K562 (cell line): Measurements from ENCODE around the gene FAM120AOS. TPM values are rescaled to one million over a fixed set of nuclear protein-coding genes. Genes with fewer than 3 reads are reported as not detected.
A peak's percentile ranks its signal among the peaks of the same experiment; 100 is the strongest.

Experiments used
- ATAC-seq: fragments of 200-7000 bp; cut with Tn5 transposase; 3 replicates; pipeline ENCODE4 v1.9.1; 2020; ENCODE audit warnings: moderate library complexity
- BruUV-seq: library from RNA; stranded (reverse); fragments of 400-500 nt; replicated peaks from 2 replicates; lab custom pipeline; 2021; lab: Mats Ljungman, UMichigan
- CTCF ChIA-PET: fragments of 300-600 bp; formaldehyde crosslinking; extraction: SDS; loops from one replicate; lab custom pipeline; 2021; ENCODE audit warnings: low intra/inter-chr PET ratio; lab: Yijun Ruan, JAX
- POLR2A ChIA-PET: fragments of 300-600, 350-650 bp; sonication (Branson Sonifier 250); formaldehyde crosslinking; extraction: SDS; loops from one replicate; lab custom pipeline; 2021; ENCODE audit warnings: antibody characterized with exemption, inconsistent platforms; lab: Yijun Ruan, JAX
- DNase-seq, 4 experiments: peaks; one replicate each; pipeline versions ENCODE4 v3.0.0 to v3.0.0-alpha.2; 2011 to 2018; ENCODE audit warnings: low spot score in 3 of 4, mixed read lengths in 3 of 4; ENCODE audit errors: extremely low read depth in 1 of 4
- FAIRE-seq: peaks from 2 replicates; lab custom pipeline; 2011; peaks lifted over from hg19 to GRCh38; lab: Jason Lieb, UNC
- H2AFZ ChIP-seq: 2 replicates; pipeline ENCODE4 v1.6.0; 2011; ENCODE audit warnings: low read depth, low read length, control low read depth, inconsistent platforms
- H3K27ac ChIP-seq: fragments of 200-600 bp; 3 replicates; pipeline ENCODE4 v1.8.0; 2011; ENCODE audit warnings: low read depth, mild to moderate bottlenecking, control low read depth, inconsistent platforms, low read length, moderate library complexity, mixed read lengths; ENCODE audit errors: extremely low read depth
- H3K27me3 ChIP-seq, 2 experiments: fragments of 300-600 bp in 1 of 2; 2 replicates in 1 of 2; 3 replicates in 1 of 2; pipeline versions ENCODE4 v1.6.0 to v1.8.0; 2011; ENCODE audit warnings: inconsistent platforms in 2 of 2, low read length in 2 of 2, mild to moderate bottlenecking in 1 of 2, mixed read lengths in 1 of 2, moderate library complexity in 1 of 2; ENCODE audit not compliant: control insufficient read depth in 2 of 2, insufficient read depth in 2 of 2
- H3K36me3 ChIP-seq: fragments of 300-600 bp; 3 replicates; pipeline ENCODE4 v1.8.0; 2011; ENCODE audit warnings: mild to moderate bottlenecking, low read length, inconsistent platforms; ENCODE audit not compliant: control insufficient read depth, insufficient read depth
- H3K4me1 ChIP-seq, 2 experiments: fragments of 200-600 bp in 1 of 2; replicated peaks in 1 of 2; 2 replicates in 1 of 2; 3 replicates in 1 of 2; pipeline versions ENCODE4 v1.5.1 to v1.8.0; 2011; ENCODE audit warnings: inconsistent platforms in 2 of 2, low read length in 2 of 2, mild to moderate bottlenecking in 1 of 2, mixed read lengths in 1 of 2, moderate library complexity in 1 of 2; ENCODE audit not compliant: control insufficient read depth in 2 of 2, insufficient read depth in 2 of 2
- H3K4me2 ChIP-seq: 2 replicates; pipeline ENCODE4 v1.6.1; 2011; ENCODE audit warnings: low read length, control low read depth, inconsistent platforms, mixed read lengths; ENCODE audit not compliant: insufficient read depth
- H3K4me3 ChIP-seq: fragments of 200-600 bp; sonication (generic), shearing (Covaris generic); 2 replicates; pipeline ENCODE4 v1.5.1; 2016; ENCODE audit warnings: control low read depth, inconsistent platforms
- H3K79me2 ChIP-seq: fragments of 200-600 bp; 3 replicates; pipeline ENCODE4 v1.8.0; 2011; ENCODE audit warnings: low read length, inconsistent platforms; ENCODE audit not compliant: control insufficient read depth, insufficient read depth
- H3K9ac ChIP-seq, 2 experiments: 2 replicates each; pipeline versions ENCODE4 v1.6.0 to v1.6.1; 2011; ENCODE audit warnings: low read depth in 2 of 2, low read length in 2 of 2, control low read depth in 1 of 2, inconsistent platforms in 1 of 2, mild to moderate bottlenecking in 1 of 2, mixed read lengths in 1 of 2; ENCODE audit not compliant: insufficient read depth in 1 of 2
- H3K9me1 ChIP-seq: one replicate; pipeline ENCODE4 v1.6.0; 2011; ENCODE audit warnings: inconsistent platforms, mild to moderate bottlenecking, low read length, moderate library complexity; ENCODE audit not compliant: control insufficient read depth, insufficient read depth
- H3K9me3 ChIP-seq: replicated peaks from 2 replicates; pipeline ENCODE4 v1.5.1; 2011; ENCODE audit warnings: low read depth, low read length, inconsistent platforms; ENCODE audit not compliant: control insufficient read depth, insufficient read depth
- H4K20me1 ChIP-seq: replicated peaks from 2 replicates; pipeline ENCODE4 v1.6.1; 2011; ENCODE audit warnings: low read length, inconsistent platforms, mixed read lengths; ENCODE audit not compliant: control insufficient read depth, insufficient read depth
- CC2D1A ChIP-seq: fragments of 450-650 bp; IDR thresholded peaks from 2 replicates; pipeline ENCODE4 v1.6.1; 2017; ENCODE audit warnings: mild to moderate bottlenecking
- FOXO4 ChIP-seq: fragments of 450-650 bp; formaldehyde crosslinking; IDR thresholded peaks from 2 replicates; pipeline ENCODE4 v1.4.0; 2020; ENCODE audit warnings: mild to moderate bottlenecking, moderate library complexity
- GTF2E2 ChIP-seq: fragments of 200-800 bp; sonication (Bioruptor generic); IDR thresholded peaks from 2 replicates; pipeline ENCODE4 v1.6.1; 2016; ENCODE audit warnings: missing genetic modification characterization, missing compliant biosample characterization
- KAT8 ChIP-seq: fragments of 450-650 bp; IDR thresholded peaks from 2 replicates; pipeline ENCODE4 v1.6.1; 2016; ENCODE audit warnings: low read depth, mild to moderate bottlenecking
- PML ChIP-seq: IDR thresholded peaks from 2 replicates; pipeline ENCODE4 v1.6.1; 2012; ENCODE audit warnings: low read length, inconsistent platforms
- RBBP5 ChIP-seq: fragments of 200-600 bp; sonication (generic); IDR thresholded peaks from 2 replicates; pipeline ENCODE4 v1.6.1; 2012; ENCODE audit warnings: borderline replicate concordance, mild to moderate bottlenecking, low read length, control low read depth, inconsistent platforms; ENCODE audit not compliant: insufficient read depth, poor library complexity, severe bottlenecking
- TCFL5 ChIP-seq: fragments of 250-450 bp; sonication (Bioruptor Pico); conservative IDR thresholded peaks from 2 replicates; pipeline ENCODE4 v1.6.1; 2021; ENCODE audit warnings: mild to moderate bottlenecking, moderate library complexity, matching md5 sums
- ZNF263 ChIP-seq: sonication (generic); formaldehyde crosslinking; IDR thresholded peaks from 2 replicates; pipeline ENCODE4 v1.8.0; 2022; ENCODE audit warnings: mild to moderate bottlenecking, missing genetic modification reagents, borderline replicate concordance
- ZNF561 ChIP-seq: fragments of 450-650 bp; formaldehyde crosslinking; conservative IDR thresholded peaks from 2 replicates; pipeline ENCODE4 v1.4.0; 2020; ENCODE audit warnings: mild to moderate bottlenecking, moderate library complexity
- WGBS: fragments of 100-300 bp; shearing (Covaris generic); methylation state at CpG from one replicate; pipeline ENCODE4 v1.1.6; 2016; ENCODE audit warnings: low coverage, mixed read lengths; ENCODE audit not compliant: insufficient coverage; ENCODE audit errors: missing lambda C conversion rate; 5-methylcytosine and 5-hydroxymethylcytosine counted together
- in situ Hi-C: fragments of 300-500 bp; cut with MboI; formaldehyde crosslinking; loops from 4 replicates; pipeline ENCODE4 v1.15.0; 2018; ENCODE audit warnings: inconsistent platforms, mixed read lengths
- intact Hi-C: fragments of 100-400 bp; cut with micrococcal nuclease; formaldehyde crosslinking; loops from 2 replicates; pipeline ENCODE4 v1.14.2; 2022
- polyA plus RNA-seq, 8 experiments: library from polyadenylated mRNA; depleted of rRNA in 4 of 8; stranded (reverse) in 5 of 8; unstranded in 3 of 8; fragments of >200 nt; fragmentation: Nextera tagmentation in 2 of 8; fragmentation: Illumina TruSeq in 1 of 8; extraction: Ambion mirVana in 2 of 8; extraction: Trizol in 1 of 8; gene quantifications; 2 replicates each; pipeline versions ENCODE4 v1.2.1 to v1.2.3, GENCODE V29; 2011 to 2014; ENCODE audit warnings: inconsistent platforms in 1 of 8, missing spikeins in 1 of 8
- total RNA-seq, 7 experiments: library from RNA; depleted of rRNA in 6 of 7; stranded (reverse); fragments of >200 nt in 6 of 7; fragmentation: Illumina TruSeq in 2 of 7; extraction: Trizol in 2 of 7; gene quantifications; 2 replicates each; pipeline versions ENCODE4 v1.2.1 to v1.2.3, GENCODE V29; 2011 to 2021; ENCODE audit warnings: low replicate concordance in 1 of 7
- TF ChIP-seq, protein P1 (sequence below): sonication (generic); formaldehyde crosslinking; IDR thresholded peaks from 2 replicates; pipeline ENCODE4 v1.8.0; 2022; ENCODE audit warnings: mild to moderate bottlenecking, missing genetic modification reagents

FAM120AOS gene
- total and polyA plus RNA-seq, 9 of the 15 experiments (the other 6 are each of a cell fraction or from before 2014, with no cell fraction given): 18.8 to 53.4 (median 41.4) TPM

- TF ChIP-seq FOXO4 (CRISPR knock-in tag) (no peak), ZNF561 (CRISPR knock-in tag) (no peak), PML (no peak), KAT8 (no peak)
- TF ChIP-seq, protein P1, sequence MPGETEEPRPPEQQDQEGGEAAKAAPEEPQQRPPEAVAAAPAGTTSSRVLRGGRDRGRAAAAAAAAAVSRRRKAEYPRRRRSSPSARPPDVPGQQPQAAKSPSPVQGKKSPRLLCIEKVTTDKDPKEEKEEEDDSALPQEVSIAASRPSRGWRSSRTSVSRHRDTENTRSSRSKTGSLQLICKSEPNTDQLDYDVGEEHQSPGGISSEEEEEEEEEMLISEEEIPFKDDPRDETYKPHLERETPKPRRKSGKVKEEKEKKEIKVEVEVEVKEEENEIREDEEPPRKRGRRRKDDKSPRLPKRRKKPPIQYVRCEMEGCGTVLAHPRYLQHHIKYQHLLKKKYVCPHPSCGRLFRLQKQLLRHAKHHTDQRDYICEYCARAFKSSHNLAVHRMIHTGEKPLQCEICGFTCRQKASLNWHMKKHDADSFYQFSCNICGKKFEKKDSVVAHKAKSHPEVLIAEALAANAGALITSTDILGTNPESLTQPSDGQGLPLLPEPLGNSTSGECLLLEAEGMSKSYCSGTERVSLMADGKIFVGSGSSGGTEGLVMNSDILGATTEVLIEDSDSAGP (CRISPR knock-in tag): no peak
Measured at GRCh38 chr9:93456022-93456421, 2.6 kb upstream of the FAM120AOS start (continued).

GRCh38 chr9:93452710-93453046 lies 703 bp downstream of the FAM120AOS start:
- TF ChIP-seq RBBP5: peak; percentile 8
- TF ChIP-seq CC2D1A: 0 out of 2 replicates have a peak, but pooled peaks have one; percentile 2
- no peak for TF ChIP-seq GTF2E2 (tag)
- no peak for TF ChIP-seq ZNF263
- no peak for TF ChIP-seq TCFL5 (CRISPR knock-in tag)
- TF ChIP-seq, all 486 proteins: peak for 2
- H3K9me3 ChIP-seq: no peaks in the 10 kb centered on the region
- no peak for FAIRE-seq
- peak overlapping the region; percentile 88 for H3K4me2 ChIP-seq
- 0% methylated on average over 10 of the region's 10 CpGs for WGBS
- CTCF ChIA-PET: no interaction called here
- peaks cover 12 to 13% of the 10 kb centered on the region in 2 experiments; a peak in 4 of 5 replicates for H3K4me1 ChIP-seq
- peaks cover 84% of the 10 kb centered on the region for H3K79me2 ChIP-seq
- peak overlapping the region; percentile 40; the same call in 1 of the 2 replicates for H2AFZ ChIP-seq
- H3K27me3 ChIP-seq: no peaks in the 10 kb centered on the region
- H4K20me1 ChIP-seq: 0 out of 2 replicates have a peak, but pooled peaks cover 7% of the 10 kb centered on the region
- peak overlapping the region; percentile 81 for H3K4me3 ChIP-seq
- BruUV-seq: no TSS peak
- peak in 1 of 4 experiments; percentile 42 for DNase-seq
- POLR2A ChIA-PET: interaction anchor here (0.6 to 3.8 kb wide), 5 partner anchors 12 to 459 kb away, joined by 3 to 53 read pairs (median 5); no protein-coding TSS in a partner anchor
- peak; percentile 24 for ATAC-seq
- H3K36me3 ChIP-seq: peaks cover 46% of the 10 kb centered on the region
- intact Hi-C loops (loop anchor here (1.0 to 2.0 kb wide), 2 partner anchors 34 to 114 kb away; no protein-coding TSS in a partner anchor), in situ Hi-C loops (no loop called here)
- peak overlapping the region; percentile 76 to 96 for H3K9ac ChIP-seq
- peak overlapping the region; percentile 89 for H3K27ac ChIP-seq
- no peaks in the 10 kb centered on the region for H3K9me1 ChIP-seq
